ENCODE data around the gene SORT1.

SORT1 gene

DNA sequence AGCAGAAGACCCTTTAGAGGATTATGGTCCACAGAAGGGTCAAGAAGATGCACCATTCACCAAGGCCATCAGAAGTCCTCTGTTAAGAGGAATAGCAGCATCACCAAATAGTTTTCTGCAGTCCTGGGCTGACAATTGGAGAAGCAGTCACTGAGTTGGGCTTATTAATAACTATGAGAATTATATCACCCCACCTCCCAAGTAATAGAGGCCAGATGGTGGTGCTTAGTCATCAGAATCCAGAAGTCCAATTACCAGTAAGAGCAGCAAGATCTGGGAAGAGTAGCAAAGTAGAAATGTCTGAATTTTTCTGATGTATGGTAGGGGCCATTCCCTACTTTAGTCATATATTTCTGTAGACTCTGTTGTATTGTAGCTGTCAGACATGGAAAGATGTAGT, 34.6 kb upstream of the SORT1 start:
- no peak for TF ChIP-seq EZH2phosphoT487 (conservative IDR thresholded peaks at IDR 0.05; ENCODE audit: low read length)
- no peaks in the 10 kb centered on the region for H3K9me3 ChIP-seq (ENCODE audit: insufficient read depth, low read length)
- no peaks in the 10 kb centered on the region for H3K79me2 ChIP-seq (ENCODE audit: insufficient read depth, low read length)
- H3K4me3 ChIP-seq (ENCODE audit: insufficient read depth, low read length, poor library complexity, severe bottlenecking), result no peak overlapping the region
- H4K20me1 ChIP-seq (ENCODE audit: low read depth, low read length), result no peaks in the 10 kb centered on the region
- H2AFZ ChIP-seq (ENCODE audit: low read depth, low read length, severe bottlenecking), result no peak overlapping the region
- no peak overlapping the region for H3K27ac ChIP-seq (ENCODE audit: low read depth, low read length)
- H3K9ac ChIP-seq (ENCODE audit: low read length), result no peak overlapping the region
- H3F3A ChIP-seq (ENCODE audit: insufficient read depth), result no peaks in the 10 kb centered on the region
- no peaks in the 10 kb centered on the region for H3K27me3 ChIP-seq (ENCODE audit: low read length)
- H3K9me2 ChIP-seq (replicated peaks; ENCODE audit: insufficient read depth, low read length), result no peaks in the 10 kb centered on the region
- no peak overlapping the region for H3K4me2 ChIP-seq (ENCODE audit: low read depth, low read length, poor library complexity, severe bottlenecking)
- H3K36me3 ChIP-seq (ENCODE audit: low read length), result no peaks in the 10 kb centered on the region

DNA sequence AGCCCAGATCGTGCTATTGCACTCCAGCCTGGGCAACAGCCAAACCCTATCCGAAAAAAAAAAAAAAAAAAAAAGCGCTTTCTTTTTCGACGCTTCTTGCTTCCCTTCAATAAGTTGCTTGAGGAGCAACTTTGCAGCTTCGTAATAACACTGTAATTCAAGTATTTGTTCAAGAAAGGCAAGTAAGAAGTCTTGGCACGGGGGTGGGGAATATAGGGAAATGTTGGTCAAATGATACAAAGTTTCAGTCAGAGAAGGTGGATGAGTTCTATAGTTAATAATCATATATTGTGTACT, 29.4 kb upstream of the SORT1 start:
- H3K9me2 ChIP-seq (replicated peaks; ENCODE audit: insufficient read depth, low read length), result no peaks in the 10 kb centered on the region
- peak overlapping the region; percentile 77 for H3K4me3 ChIP-seq (ENCODE audit: insufficient read depth, low read length, poor library complexity, severe bottlenecking)
- no peaks in the 10 kb centered on the region for H3K9me3 ChIP-seq (ENCODE audit: insufficient read depth, low read length)
- H3K27me3 ChIP-seq (ENCODE audit: low read length), result no peaks in the 10 kb centered on the region
- H3K79me2 ChIP-seq (ENCODE audit: insufficient read depth, low read length), result peaks cover 40% of the 10 kb centered on the region
- no peaks in the 10 kb centered on the region for H3K36me3 ChIP-seq (ENCODE audit: low read length)
- peaks cover 4% of the 10 kb centered on the region for H3F3A ChIP-seq (ENCODE audit: insufficient read depth)
- TF ChIP-seq, protein P1, sequence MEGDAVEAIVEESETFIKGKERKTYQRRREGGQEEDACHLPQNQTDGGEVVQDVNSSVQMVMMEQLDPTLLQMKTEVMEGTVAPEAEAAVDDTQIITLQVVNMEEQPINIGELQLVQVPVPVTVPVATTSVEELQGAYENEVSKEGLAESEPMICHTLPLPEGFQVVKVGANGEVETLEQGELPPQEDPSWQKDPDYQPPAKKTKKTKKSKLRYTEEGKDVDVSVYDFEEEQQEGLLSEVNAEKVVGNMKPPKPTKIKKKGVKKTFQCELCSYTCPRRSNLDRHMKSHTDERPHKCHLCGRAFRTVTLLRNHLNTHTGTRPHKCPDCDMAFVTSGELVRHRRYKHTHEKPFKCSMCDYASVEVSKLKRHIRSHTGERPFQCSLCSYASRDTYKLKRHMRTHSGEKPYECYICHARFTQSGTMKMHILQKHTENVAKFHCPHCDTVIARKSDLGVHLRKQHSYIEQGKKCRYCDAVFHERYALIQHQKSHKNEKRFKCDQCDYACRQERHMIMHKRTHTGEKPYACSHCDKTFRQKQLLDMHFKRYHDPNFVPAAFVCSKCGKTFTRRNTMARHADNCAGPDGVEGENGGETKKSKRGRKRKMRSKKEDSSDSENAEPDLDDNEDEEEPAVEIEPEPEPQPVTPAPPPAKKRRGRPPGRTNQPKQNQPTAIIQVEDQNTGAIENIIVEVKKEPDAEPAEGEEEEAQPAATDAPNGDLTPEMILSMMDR (IDR thresholded peaks at IDR 0.05; ENCODE audit: insufficient read depth, low read length, poor library complexity, severe bottlenecking), result no peak
- TF ChIP-seq EZH2phosphoT487 (conservative IDR thresholded peaks at IDR 0.05; ENCODE audit: low read length), result no peak
- H2AFZ ChIP-seq (ENCODE audit: low read depth, low read length, severe bottlenecking), result peak overlapping the region; percentile 26
- H3K27ac ChIP-seq (ENCODE audit: low read depth, low read length), result no peak overlapping the region
- peak overlapping the region; percentile 64 for H3K9ac ChIP-seq (ENCODE audit: low read length)
- peak overlapping the region; percentile 85 for H3K4me2 ChIP-seq (ENCODE audit: low read depth, low read length, poor library complexity, severe bottlenecking)
- H4K20me1 ChIP-seq (ENCODE audit: low read depth, low read length), result no peaks in the 10 kb centered on the region

DNA sequence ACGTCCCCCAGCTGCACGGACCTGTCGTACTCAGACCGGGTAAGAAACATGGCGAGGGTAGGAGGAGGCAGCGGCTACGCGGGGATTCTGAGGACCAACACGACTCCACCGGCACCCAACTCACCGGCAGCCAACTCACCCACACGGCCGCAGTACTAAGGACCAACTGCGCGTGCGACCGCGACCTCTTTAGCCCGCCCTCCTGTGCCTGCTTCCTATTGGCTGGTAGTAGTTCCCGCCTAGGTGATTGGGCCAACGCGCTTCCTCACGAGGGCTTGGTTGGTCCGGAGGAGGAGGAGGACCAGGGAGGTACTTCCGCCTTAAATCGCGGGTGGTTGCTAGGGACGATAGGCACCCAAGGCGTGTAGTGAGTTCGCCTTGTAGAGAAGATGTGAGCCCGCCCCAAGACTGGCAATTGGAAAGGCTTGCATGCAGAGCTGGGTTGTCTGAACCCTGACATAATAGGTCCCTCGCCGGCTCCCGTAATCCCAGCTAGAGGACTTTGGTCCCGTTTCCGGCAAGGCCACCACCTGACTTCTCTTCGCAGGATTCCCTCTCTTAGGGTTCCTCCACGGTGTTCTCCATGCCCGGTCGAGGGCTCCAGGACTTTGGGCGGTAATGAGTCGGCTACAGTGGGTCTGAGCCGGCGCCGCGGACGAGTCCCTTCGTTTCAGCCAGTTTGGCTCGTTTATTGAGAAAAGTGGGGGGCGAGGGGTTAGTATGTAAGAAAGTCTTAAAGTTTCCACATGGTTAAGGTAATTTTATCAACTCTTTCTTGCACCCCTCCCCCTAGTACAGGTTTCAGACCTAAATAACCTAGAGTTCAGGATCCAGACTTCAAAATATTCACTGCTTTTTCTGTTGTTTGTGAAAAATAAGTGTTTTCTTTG, 28.8 kb upstream of the SORT1 start, which contains the start of gene PSMA5:
TSS of gene PSMA5 (minus strand) at position 168 of the 890 bp plus-strand sequence. CDS start at position 50, 118 bp downstream.
- peak within 1 kb of the TSS; percentile 77 for H3K4me3 ChIP-seq (ENCODE audit: insufficient read depth, low read length, poor library complexity, severe bottlenecking)
- TF ChIP-seq, protein P1 (IDR thresholded peaks at IDR 0.05; ENCODE audit: insufficient read depth, low read length, poor library complexity, severe bottlenecking), result no peak
- no peak for TF ChIP-seq EZH2phosphoT487 (conservative IDR thresholded peaks at IDR 0.05; ENCODE audit: low read length)
- peaks cover 44% of the 10 kb centered on the region for H3K79me2 ChIP-seq (ENCODE audit: insufficient read depth, low read length)
- H3K9me3 ChIP-seq (ENCODE audit: insufficient read depth, low read length), result no peaks in the 10 kb centered on the region
- peaks cover 4% of the 10 kb centered on the region for H3F3A ChIP-seq (ENCODE audit: insufficient read depth)
- no peaks in the 10 kb centered on the region for H3K9me2 ChIP-seq (replicated peaks; ENCODE audit: insufficient read depth, low read length)
- H4K20me1 ChIP-seq (ENCODE audit: low read depth, low read length), result no peaks in the 10 kb centered on the region
- peak within 1 kb of the TSS; percentile 82 for H3K27ac ChIP-seq (ENCODE audit: low read depth, low read length)
- no peaks in the 10 kb centered on the region for H3K27me3 ChIP-seq (ENCODE audit: low read length)
- H3K36me3 ChIP-seq (ENCODE audit: low read length), result peaks cover 2% of the 10 kb centered on the region; the same call in 1 of the 2 replicates
- H3K4me2 ChIP-seq (ENCODE audit: low read depth, low read length, poor library complexity, severe bottlenecking), result peak within 1 kb of the TSS; percentile 85
- H3K9ac ChIP-seq (ENCODE audit: low read length), result peak within 1 kb of the TSS; percentile 64
- H2AFZ ChIP-seq (ENCODE audit: low read depth, low read length, severe bottlenecking), result peak within 1 kb of the TSS; percentile 77

Data from SU-DHL-6 (cell line).